Renal cortex interstitium (tissue), 15 donors: ENCODE results near the gene RAG1. TPM values are rescaled to one million over a fixed set of nuclear protein-coding genes. Genes with fewer than 3 reads are reported as not detected.
"Not testable (repeated sequence)": the region's sequence is repeated elsewhere in the genome, so short reads cannot be mapped to it uniquely, and the experiment has no call there.

Experiments used
- DNase-seq, 11 donors: peaks; one replicate each; pipeline ENCODE4 v3.0.0-alpha.2; 2013; ENCODE audit warnings: low read depth in 9 of 11, low spot score in 4 of 11; ENCODE audit errors: extremely low read depth in 1 of 11
- long read RNA-seq, 16 experiments: transcript quantifications; one replicate each; lab custom pipeline, GENCODE V29; 2026
- polyA plus RNA-seq, 3 donors: library from polyadenylated mRNA; unstranded; fragments of 120-200 nt; gene quantifications; one replicate each; pipeline ENCODE4 v1.2.1, GENCODE V29; 2013; ENCODE audit not compliant: insufficient read length in 3 of 3

Gene RAG1
- polyA plus RNA-seq = 1 to 10 TPM; 2.8 TPM
- long read RNA-seq, donor 1 = 0 reads
- long read RNA-seq, donor 2, full-length matches to known transcripts = 2 of 2 reads
- long read RNA-seq, donor 2, partial matches to known transcripts = 0 of 2 reads
- long read RNA-seq, donor 2, other reads (novel, unspliced or antisense) = 0 of 2 reads
- long read RNA-seq, donor 3, full-length matches to known transcripts = 1 of 1 reads
- long read RNA-seq, donor 3, partial matches to known transcripts = 0 of 1 reads
- long read RNA-seq, donor 3, other reads (novel, unspliced or antisense) = 0 of 1 reads
- long read RNA-seq, donor 4 = 0 reads
- long read RNA-seq, donor 5 = 0 reads
- long read RNA-seq, donor 6 = 0 reads
- long read RNA-seq, donor 7 = 0 reads
- long read RNA-seq, donor 8 = 0 reads
- long read RNA-seq, donor 9 = 0 reads
- long read RNA-seq, donor 10 = 0 reads
- long read RNA-seq, donor 11 = 0 reads
- long read RNA-seq, donor 12, full-length matches to known transcripts = 4 of 9 reads
- long read RNA-seq, donor 12, partial matches to known transcripts = 5 of 9 reads
- long read RNA-seq, donor 12, other reads (novel, unspliced or antisense) = 0 of 9 reads
- long read RNA-seq, donor 13 = 0 reads
- long read RNA-seq, donor 14 = 0 reads
- long read RNA-seq, donor 15 = 0 reads
- long read RNA-seq, donor 16 = 0 reads

- DNase-seq = no peak
Measured at GRCh38 chr11:36567694-36568093, at the start of gene RAG1. TSS of gene RAG1 (plus strand) at chr11:36568007. CDS start at chr11:36573305, 5,298 bp downstream.

GRCh38 chr11:36530840-36531239 is 37.0 kb upstream of the RAG1 start:
- no peak for DNase-seq

GRCh38 chr11:36532941-36533601 is 34.7 kb upstream of the RAG1 start:
- DNase-seq = no peak

GRCh38 chr11:36534276-36534840 is 33.4 kb upstream of the RAG1 start:
- no peak for DNase-seq

GRCh38 chr11:36540998-36541397 is 26.8 kb upstream of the RAG1 start:
- peak in 1 of 11 donors; percentile 16 for DNase-seq

- DNase-seq = no peak
Measured at GRCh38 chr11:36550385-36551115, 17.3 kb upstream of the RAG1 start.

- DNase-seq = not testable (repeated sequence)
Measured at GRCh38 chr11:36557390-36557789, 10.4 kb upstream of the RAG1 start.

- DNase-seq = no peak
Measured at GRCh38 chr11:36557991-36558390, 9.8 kb upstream of the RAG1 start.

- no peak for DNase-seq
Measured at GRCh38 chr11:36558571-36559413, 9.0 kb upstream of the RAG1 start.

GRCh38 chr11:36564376-36565030 is 3.3 kb upstream of the RAG1 start:
- peak; percentile 41 to 83 (median 60) for DNase-seq

GRCh38 chr11:36565031-36565610 is 2.7 kb upstream of the RAG1 start:
- no peak for DNase-seq

- DNase-seq = no peak
Measured at GRCh38 chr11:36566407-36567053, 1.3 kb upstream of the RAG1 start.

- DNase-seq = no peak
Measured at GRCh38 chr11:36569095-36569494, 1.3 kb downstream of the RAG1 start.

GRCh38 chr11:36574486-36574885 is 6.7 kb downstream of the RAG1 start:
- no peak for DNase-seq

- DNase-seq = no peak
Measured at GRCh38 chr11:36577373-36577772, 9.6 kb downstream of the RAG1 start.

GRCh38 chr11:36577859-36578258 is 10.1 kb downstream of the RAG1 start:
- DNase-seq = no peak

GRCh38 chr11:36578458-36578857 is 10.7 kb downstream of the RAG1 start:
- DNase-seq = no peak
